ENCODE measurements around the gene CASZ1.

The CASZ1 gene

DNA sequence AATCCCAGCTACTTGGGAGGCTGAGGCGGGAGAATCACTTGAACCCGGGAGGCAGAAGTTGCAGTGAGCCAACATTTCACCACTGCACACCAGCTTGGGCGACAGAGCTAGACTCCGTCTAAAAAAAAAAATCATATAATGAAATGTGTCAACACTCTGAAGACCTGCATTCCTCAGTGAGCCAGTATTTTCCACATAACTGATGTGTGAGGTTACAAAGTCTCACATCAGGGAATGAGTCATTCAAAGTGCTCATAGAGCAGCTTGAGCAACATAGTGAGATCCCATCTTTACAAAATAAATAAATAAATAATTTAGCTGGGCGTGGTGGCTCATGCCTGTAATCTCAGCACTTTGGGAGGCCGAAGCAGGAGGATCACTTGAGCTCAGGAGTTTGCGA lies 65.5 kb downstream of the CASZ1 start:
- no peak overlapping the region for H3K4me3 ChIP-seq (ENCODE audit: low read depth, low read length)
- TF ChIP-seq, protein P1, sequence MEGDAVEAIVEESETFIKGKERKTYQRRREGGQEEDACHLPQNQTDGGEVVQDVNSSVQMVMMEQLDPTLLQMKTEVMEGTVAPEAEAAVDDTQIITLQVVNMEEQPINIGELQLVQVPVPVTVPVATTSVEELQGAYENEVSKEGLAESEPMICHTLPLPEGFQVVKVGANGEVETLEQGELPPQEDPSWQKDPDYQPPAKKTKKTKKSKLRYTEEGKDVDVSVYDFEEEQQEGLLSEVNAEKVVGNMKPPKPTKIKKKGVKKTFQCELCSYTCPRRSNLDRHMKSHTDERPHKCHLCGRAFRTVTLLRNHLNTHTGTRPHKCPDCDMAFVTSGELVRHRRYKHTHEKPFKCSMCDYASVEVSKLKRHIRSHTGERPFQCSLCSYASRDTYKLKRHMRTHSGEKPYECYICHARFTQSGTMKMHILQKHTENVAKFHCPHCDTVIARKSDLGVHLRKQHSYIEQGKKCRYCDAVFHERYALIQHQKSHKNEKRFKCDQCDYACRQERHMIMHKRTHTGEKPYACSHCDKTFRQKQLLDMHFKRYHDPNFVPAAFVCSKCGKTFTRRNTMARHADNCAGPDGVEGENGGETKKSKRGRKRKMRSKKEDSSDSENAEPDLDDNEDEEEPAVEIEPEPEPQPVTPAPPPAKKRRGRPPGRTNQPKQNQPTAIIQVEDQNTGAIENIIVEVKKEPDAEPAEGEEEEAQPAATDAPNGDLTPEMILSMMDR (IDR thresholded peaks at IDR 0.05; ENCODE audit: low read depth, low read length): no peak

DNA sequence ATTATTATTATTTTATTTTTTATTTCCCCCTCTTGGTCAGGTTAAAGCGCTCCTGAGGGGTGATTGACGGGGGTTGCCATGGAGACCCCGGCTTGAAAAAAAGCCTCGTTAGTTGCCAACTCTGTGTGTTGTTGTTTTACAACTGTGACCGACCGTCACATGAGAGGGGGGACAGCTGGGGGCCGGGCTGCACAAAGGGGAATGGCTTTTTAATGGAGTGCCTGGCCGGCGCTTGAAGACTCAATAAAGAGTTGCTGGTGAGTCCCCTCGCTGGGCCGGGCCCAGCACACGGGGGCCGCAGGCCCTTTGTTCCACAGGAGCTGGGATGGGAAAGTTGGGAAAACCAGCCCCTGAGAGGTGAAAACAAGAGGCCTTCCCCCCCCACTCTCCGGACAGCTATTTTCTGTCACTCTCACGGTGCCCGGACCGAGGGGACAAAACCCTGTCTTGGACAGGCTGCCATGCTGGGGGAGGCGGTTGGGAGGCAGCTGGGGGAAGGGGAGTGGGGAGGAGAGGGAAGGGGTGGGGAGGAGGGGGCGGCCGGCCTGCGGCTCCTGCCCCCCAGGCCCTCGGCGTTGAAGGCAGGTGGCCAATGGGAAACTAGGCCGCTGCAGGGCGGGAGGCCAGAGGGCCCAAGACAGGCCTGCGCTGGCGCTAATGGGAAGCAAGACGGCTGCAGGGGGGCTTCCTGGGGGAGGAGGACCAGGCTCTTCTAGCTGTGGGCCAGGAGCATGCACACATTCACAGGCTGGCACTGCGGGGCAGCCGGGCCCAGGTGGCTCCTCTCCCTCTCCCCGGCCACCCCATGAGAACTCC lies 67.6 kb downstream of the CASZ1 start:
- no peak overlapping the region for H3K4me3 ChIP-seq (ENCODE audit: low read depth, low read length)
- TF ChIP-seq, protein P1 (IDR thresholded peaks at IDR 0.05; ENCODE audit: low read depth, low read length): no peak

DNA sequence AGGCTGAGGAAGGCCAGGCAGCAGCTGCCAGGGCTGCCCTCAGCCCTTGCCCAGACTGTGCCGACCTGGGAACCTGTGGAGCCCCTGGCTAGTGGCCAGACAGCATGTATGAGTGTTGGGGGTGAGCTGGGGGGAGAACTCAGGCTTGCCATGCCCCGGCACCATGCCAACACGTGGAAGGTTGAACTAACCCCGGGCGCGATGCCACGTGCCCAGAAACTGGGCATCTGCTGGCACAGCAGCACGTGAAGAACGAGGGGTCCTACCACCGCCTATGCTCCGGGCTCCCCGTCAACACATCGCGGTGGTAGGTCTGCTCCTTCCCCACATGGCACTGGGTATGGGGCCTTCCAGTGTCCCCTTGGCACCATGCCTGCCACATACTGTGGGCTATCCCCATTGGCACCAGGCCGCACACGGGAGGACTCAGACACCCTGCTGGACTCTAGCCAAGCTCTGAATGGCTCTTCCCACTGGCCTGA lies 68.7 kb downstream of the CASZ1 start:
- H3K4me3 ChIP-seq (ENCODE audit: low read depth, low read length): no peak overlapping the region

DNA sequence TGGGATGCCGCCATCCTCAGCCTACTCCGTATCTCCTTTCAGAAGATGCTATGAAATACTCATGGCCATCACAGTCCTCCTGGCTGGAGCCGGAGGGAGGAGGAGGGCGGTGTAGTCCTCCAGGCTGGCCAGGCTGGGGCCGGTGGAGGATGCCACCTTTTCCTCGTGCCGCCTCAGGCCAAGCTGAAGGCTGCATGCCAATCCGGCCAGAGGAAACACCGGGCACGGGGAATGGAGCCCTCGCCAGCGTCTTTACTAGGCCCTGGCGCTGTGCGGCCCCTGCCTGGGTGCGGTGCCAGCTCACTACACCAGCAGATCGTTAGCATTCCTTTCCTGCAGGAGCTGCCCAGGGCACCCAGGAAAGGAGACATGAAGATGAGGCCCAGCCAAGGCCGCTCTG lies 70.1 kb downstream of the CASZ1 start:
- H3K4me3 ChIP-seq (ENCODE audit: low read depth, low read length): no peak overlapping the region
- TF ChIP-seq, protein P1 (IDR thresholded peaks at IDR 0.05; ENCODE audit: low read depth, low read length): no peak

More for the DNA sequence above, 68.7 kb downstream of the CASZ1 start:
- TF ChIP-seq, protein P1 (IDR thresholded peaks at IDR 0.05; ENCODE audit: low read depth, low read length): no peak

DNA sequence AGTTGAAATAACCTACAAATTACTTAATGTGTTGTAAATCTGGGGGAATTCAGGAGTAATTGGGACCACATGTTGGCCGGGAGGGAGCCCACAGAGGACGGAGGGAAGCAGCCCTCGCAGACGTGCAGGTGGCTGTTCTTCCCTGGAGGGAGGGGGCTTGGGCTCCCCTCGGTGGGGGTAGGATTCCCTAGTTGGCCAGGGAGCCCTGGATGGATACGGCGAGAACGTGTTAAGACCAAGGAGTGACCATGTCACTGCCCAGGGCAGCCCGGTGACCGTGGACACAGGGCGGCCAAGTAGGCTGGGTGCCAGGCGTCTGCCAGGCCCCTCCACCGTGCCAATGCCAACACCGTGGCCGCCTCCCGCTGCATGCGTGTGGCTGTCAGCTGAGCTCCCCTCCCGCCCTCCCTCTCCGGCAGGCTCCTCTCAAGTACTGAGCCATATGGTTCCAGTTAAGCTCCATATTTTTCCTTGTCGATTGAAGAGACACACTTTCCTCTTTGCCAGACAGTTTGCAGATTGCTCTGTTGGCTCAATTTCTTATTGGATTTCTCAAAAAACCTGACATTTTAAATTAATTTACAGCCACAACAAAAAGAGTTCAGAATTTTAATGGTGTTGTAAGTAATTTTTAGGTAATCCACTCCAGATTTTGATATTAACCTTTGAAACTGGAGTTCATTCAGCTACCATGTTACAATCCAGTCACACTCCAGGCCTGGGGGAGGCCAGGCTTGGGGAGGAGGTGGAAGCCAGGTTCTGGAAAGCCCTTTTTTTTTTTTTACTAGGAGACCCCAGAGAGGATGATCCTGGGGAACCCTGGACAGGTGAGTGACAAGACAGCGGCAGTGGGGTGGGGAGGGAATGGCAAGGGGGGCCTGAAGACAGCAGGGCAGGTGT lies 71.2 kb downstream of the CASZ1 start:
- TF ChIP-seq, protein P1 (IDR thresholded peaks at IDR 0.05; ENCODE audit: low read depth, low read length): no peak
- no peak overlapping the region for H3K4me3 ChIP-seq (ENCODE audit: low read depth, low read length)

DNA sequence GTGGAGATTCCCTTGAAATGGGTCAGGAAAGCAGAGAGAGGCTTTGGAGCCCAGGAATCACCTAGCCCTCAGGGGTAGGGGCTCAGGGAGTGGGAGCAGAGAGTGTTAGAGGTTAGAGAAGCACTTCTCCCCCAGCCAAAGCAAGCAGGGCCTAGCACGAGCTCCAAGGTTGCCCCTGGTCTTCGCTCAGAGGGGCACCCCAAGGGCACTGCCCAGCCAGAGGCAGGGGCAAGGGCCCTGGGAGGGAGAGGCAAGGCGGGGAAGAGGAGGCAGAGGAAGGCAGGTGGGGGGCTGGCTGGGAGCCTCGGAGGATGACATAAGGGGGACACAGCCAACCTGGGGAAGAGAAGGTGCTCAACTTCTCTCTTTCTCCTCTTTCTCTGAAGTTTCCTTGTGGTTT lies 71.9 kb downstream of the CASZ1 start:
- TF ChIP-seq, protein P1 (IDR thresholded peaks at IDR 0.05; ENCODE audit: low read depth, low read length): no peak
- H3K4me3 ChIP-seq (ENCODE audit: low read depth, low read length): no peak overlapping the region
